ENCODE measurements around the gene ANO2.

The ANO2 gene

DNA sequence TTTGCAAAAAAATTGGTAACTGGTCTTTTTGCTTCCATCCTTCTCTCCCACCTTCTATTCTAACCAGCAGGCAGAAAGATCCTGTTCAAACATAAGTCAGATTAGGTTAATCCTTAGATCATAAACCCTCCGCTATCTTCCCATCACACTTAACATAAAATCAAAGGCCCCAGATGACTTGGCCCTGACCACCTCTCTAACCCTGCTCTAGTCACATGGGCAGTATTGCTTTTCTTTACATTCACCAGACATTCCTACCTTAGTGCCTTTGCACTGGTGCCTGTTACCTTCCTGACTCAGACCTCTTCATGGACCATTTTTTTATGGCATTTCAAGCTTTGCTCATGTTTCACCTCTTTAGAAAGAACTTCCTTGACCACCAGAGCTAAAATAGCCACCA, 429.6 kb downstream of the ANO2 start:
- no peak for DNase-seq (ENCODE audit: low read depth)

DNA sequence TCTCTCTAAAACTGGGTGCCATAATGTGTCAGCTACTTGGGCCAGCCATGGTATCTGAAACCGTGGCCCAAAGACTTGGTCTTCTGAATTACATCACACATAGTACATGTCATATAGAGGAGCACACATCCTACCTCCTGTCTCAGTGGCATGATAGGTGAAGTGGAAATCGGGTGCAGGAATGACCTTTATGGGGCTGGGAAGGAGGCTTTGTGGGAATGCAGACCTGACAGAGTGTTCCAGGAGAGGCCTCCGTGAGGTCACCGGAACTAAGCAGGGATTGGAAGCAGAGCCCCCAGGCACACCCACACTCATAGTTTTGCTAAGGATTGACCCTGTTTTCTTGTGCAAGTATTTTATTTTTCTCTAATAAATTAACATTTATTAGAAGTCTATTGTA, 430.5 kb downstream of the ANO2 start:
- DNase-seq (ENCODE audit: low read depth), result no peak

DNA sequence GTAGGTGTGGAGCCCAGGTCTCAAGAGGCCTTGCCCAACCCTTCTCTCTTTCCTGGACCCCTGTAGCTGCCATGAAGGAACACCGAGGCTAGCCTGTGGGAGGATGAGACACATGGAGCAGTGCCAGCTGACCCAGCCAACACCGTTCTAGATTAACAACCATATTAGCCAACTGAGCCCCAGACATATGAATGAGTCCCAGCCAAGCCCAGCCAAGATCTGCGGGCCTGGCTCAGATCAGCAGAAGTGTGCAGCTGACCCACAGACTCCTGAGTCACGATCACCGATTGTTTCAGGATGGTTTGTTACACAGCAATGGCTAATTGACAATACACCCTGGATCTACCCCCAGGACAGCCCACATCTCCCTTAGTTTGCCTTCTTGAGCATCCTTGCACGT, 431.0 kb downstream of the ANO2 start:
- no peak for DNase-seq (ENCODE audit: low read depth)

DNA sequence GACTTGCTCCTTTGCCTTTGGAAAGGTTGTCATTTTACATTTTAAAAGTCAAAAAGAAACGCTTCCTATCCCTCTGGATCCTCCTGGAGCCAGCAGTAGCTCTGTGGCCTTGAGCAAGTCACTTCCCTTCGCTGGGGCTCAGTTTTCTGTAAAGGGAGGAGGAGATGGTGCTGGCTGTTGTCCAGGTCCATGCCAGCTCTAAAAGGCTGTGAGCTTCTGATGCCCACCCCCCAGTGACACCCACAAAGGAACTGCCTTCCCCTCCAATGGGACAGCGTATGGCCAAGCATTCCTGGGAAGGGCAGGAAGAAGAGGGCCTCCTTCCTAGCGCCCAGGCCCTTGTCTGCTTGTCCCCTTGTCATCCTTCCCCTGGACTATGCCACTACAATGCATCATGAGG, 431.7 kb downstream of the ANO2 start:
- DNase-seq (ENCODE audit: low read depth), result no peak

Data from ELR (cell line).